Duodenal mucosa (tissue), 2 donors: ENCODE results near the gene S100PBP.

Experiments used
- H3K27ac ChIP-seq: one replicate; pipeline ENCODE4 v1.7.0; 2013; ENCODE audit warnings: low read depth, low read length
- H3K27me3 ChIP-seq, 2 donors: one replicate each; pipeline ENCODE4 v1.7.0; 2013; ENCODE audit warnings: low read length in 2 of 2, control low read depth in 1 of 2; ENCODE audit not compliant: insufficient read depth in 2 of 2, control insufficient read depth in 1 of 2
- H3K36me3 ChIP-seq, 2 donors: one replicate each; pipeline ENCODE4 v1.7.0; 2013; ENCODE audit warnings: low read length in 2 of 2, control low read depth in 1 of 2; ENCODE audit not compliant: insufficient read depth in 2 of 2, control insufficient read depth in 1 of 2
- H3K4me1 ChIP-seq, 2 donors: one replicate each; pipeline ENCODE4 v1.7.0; 2013; ENCODE audit warnings: low read length in 2 of 2, control low read depth in 1 of 2; ENCODE audit not compliant: insufficient read depth in 2 of 2, control insufficient read depth in 1 of 2
- H3K4me3 ChIP-seq, 2 donors: one replicate each; pipeline ENCODE4 v1.7.0; 2013; ENCODE audit warnings: low read length in 2 of 2, low read depth in 1 of 2
- H3K9ac ChIP-seq, 2 donors: one replicate each; pipeline ENCODE4 v1.7.0; 2013; ENCODE audit warnings: low read length in 2 of 2, low read depth in 1 of 2
- H3K9me3 ChIP-seq, 2 donors: one replicate each; pipeline ENCODE4 v1.7.0; 2013; ENCODE audit warnings: low read length in 2 of 2, control low read depth in 1 of 2; ENCODE audit not compliant: control insufficient read depth in 1 of 2

The S100PBP gene

DNA sequence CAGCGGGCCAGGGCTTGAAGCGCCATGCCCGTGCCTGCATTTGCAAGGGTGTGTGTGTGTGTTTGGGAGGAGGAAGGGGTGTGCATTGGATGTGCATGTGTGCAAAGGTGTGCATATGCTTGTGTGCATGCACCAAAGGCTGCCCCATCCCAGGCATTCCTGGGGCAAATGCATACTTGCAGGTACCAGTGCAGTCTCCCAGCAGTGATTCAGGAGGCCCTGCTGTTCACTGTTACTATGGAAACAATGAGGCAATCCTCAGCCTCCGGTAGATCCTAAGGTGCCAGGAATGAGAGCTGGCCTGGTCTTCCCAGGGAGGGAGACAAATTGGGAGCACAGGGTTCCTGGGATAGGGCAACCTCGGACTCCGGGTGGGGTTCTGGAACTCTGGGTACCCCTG lies 60.7 kb downstream of the S100PBP start:
- peaks cover 0 to 3% of the 10 kb centered on the region in 2 donors for H3K27me3 ChIP-seq
- no peak overlapping the region for H3K9ac ChIP-seq
- H3K4me3 ChIP-seq = no peak overlapping the region
- no peaks in the 10 kb centered on the region for H3K4me1 ChIP-seq
- H3K36me3 ChIP-seq = no peaks in the 10 kb centered on the region
- no peak overlapping the region for H3K27ac ChIP-seq
- no peaks in the 10 kb centered on the region for H3K9me3 ChIP-seq

DNA sequence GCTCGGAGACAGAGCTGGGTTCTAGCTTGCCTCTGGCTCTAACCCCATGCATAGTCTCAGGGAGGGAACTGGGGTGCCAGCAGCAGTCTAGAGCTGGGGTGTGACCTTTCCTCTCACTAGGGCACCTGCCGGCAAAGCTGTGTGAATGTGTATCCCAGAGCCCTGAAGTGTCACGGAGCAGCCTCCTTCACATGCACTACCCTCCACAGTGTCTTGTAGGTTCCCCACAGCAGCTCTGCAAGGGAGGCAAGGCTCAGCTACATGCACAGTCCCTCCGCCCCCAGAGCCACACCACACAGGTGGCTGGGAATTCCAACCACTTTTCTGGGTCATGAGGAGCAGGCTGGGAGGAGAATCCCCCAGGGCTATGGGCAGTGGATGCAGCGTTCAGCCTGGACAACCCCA lies 61.2 kb downstream of the S100PBP start:
- H3K27me3 ChIP-seq = peaks cover 4 to 7% of the 10 kb centered on the region in 2 donors
- H3K9me3 ChIP-seq = no peaks in the 10 kb centered on the region
- H3K4me3 ChIP-seq = no peak overlapping the region

GRCh38 chr1:32881291-32881690 lies 63.8 kb downstream of the S100PBP start:
- Histone ChIP-seq H3K36me3 (no peaks in the 10 kb centered on the region), H3K27ac (no peak overlapping the region), H3K27me3 (peaks cover 13 to 29% of the 10 kb centered on the region in 2 donors), H3K4me3 (no peak overlapping the region), H3K9ac (no peak overlapping the region), H3K9me3 (no peaks in the 10 kb centered on the region), H3K4me1 (peaks cover 0 to 3% of the 10 kb centered on the region in 2 donors)

More for the DNA sequence above, 61.2 kb downstream of the S100PBP start:
- Histone ChIP-seq H3K9ac (no peak overlapping the region), H3K36me3 (no peaks in the 10 kb centered on the region), H3K27ac (no peak overlapping the region), H3K4me1 (no peaks in the 10 kb centered on the region)

DNA sequence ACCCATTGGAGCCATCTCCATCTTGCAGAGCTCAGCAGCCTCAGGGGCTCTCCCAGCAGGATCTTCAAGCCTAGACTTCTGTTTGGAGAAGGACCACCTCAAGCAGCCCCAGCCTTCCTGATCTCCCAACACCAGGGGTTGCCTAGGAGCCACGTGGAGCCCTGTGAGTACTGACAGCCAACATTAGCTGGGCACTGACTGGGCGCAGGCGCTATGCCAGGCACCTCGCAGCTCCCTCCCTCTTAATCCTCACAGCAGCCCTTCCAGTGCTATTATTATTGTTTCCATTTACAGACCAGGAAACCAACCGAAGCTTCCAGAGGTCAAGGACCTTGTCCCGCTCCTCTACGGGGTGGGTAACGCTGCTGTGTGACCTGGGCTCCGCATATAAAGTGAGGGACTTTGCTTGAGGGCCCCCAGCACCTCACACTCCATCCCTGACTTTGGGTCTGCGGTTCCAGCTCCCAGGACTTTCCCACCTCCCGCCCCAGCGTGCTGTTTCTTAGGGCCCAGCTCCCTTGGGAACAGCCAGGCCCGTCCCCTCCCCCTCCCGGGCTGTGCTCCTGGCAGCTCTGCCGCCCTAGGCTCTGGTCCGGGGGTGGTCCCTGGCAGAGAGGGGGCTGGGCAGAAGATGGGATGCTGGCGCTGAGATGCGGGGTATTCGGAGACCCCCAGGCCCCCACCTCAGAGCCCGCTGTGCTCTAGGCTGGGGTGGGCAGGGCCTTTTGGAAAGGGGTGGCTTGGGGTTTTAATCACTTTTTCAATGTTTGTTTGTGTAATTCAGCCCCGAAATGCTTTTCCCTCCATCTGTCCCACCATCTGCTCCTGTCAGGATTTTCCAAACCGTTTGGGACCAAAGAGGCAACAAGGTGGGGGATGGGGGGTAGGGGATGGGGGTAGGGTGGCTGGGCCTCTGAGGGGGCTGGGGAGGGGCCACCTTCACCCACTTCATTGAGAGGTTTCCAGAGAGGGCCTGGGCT lies 64.7 kb downstream of the S100PBP start:
- no peak overlapping the region for H3K4me3 ChIP-seq
- H3K9ac ChIP-seq = no peak overlapping the region
- H3K27me3 ChIP-seq = peaks cover 19 to 31% of the 10 kb centered on the region in 2 donors
- H3K4me1 ChIP-seq = peaks cover 0 to 3% of the 10 kb centered on the region in 2 donors
- H3K36me3 ChIP-seq = no peaks in the 10 kb centered on the region
- no peaks in the 10 kb centered on the region for H3K9me3 ChIP-seq
- no peak overlapping the region for H3K27ac ChIP-seq

- H3K36me3 ChIP-seq = no peaks in the 10 kb centered on the region
- H3K4me1 ChIP-seq = peaks cover 0 to 3% of the 10 kb centered on the region in 2 donors
- no peak overlapping the region for H3K9ac ChIP-seq
- peaks cover 21 to 42% of the 10 kb centered on the region in 2 donors for H3K27me3 ChIP-seq
- no peak overlapping the region for H3K4me3 ChIP-seq
- no peak overlapping the region for H3K27ac ChIP-seq
- H3K9me3 ChIP-seq = no peaks in the 10 kb centered on the region
Observed at GRCh38 chr1:32883338-32884031, 66.0 kb downstream of the S100PBP start.

- no peak overlapping the region for H3K27ac ChIP-seq
- no peaks in the 10 kb centered on the region for H3K36me3 ChIP-seq
- no peak overlapping the region for H3K9ac ChIP-seq
- H3K4me1 ChIP-seq = peaks cover 0 to 3% of the 10 kb centered on the region in 2 donors
- no peaks in the 10 kb centered on the region for H3K9me3 ChIP-seq
- H3K27me3 ChIP-seq = peaks cover 21 to 45% of the 10 kb centered on the region in 2 donors
- H3K4me3 ChIP-seq = no peak overlapping the region
Observed at GRCh38 chr1:32884032-32884372, 66.5 kb downstream of the S100PBP start.

- H3K9me3 ChIP-seq = no peaks in the 10 kb centered on the region
- H3K27ac ChIP-seq = no peak overlapping the region
- peaks cover 0 to 3% of the 10 kb centered on the region in 2 donors for H3K4me1 ChIP-seq
- H3K27me3 ChIP-seq = peaks cover 21 to 45% of the 10 kb centered on the region in 2 donors
- H3K9ac ChIP-seq = no peak overlapping the region
- H3K36me3 ChIP-seq = no peaks in the 10 kb centered on the region
- no peak overlapping the region for H3K4me3 ChIP-seq
Observed at GRCh38 chr1:32884726-32885125, 67.3 kb downstream of the S100PBP start.

DNA sequence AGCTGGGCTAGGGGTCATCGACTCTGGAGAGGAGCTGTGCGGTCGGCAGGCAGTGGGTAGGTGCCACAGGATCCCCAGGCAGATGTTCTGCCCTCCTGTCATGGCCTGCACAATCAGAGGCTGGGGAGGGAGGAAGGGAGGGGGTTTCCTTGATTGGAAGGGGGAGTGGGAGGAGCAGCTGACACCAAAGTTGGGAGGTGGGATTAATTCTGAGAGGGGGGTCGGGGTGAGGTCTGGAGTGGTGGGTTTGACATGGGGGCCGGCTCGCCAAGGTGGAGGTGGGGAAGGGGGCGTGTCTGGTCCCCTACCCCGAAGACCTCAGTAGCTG lies 68.2 kb downstream of the S100PBP start:
- Histone ChIP-seq H3K27me3 (peaks cover 21 to 45% of the 10 kb centered on the region in 2 donors), H3K36me3 (no peaks in the 10 kb centered on the region), H3K27ac (no peak overlapping the region), H3K4me3 (no peak overlapping the region), H3K9ac (no peak overlapping the region), H3K9me3 (no peaks in the 10 kb centered on the region), H3K4me1 (peaks cover 0 to 3% of the 10 kb centered on the region in 2 donors)

GRCh38 chr1:32886004-32886827 lies 68.8 kb downstream of the S100PBP start, which contains the start of gene HPCA:
TSS of gene HPCA (plus strand) at chr1:32886491. CDS start at chr1:32888899, 2,408 bp downstream.
- H3K36me3 ChIP-seq = no peaks in the 10 kb centered on the region
- H3K9me3 ChIP-seq = no peaks in the 10 kb centered on the region
- H3K27ac ChIP-seq = no peak within 1 kb of the TSS
- no peak within 1 kb of the TSS for H3K4me3 ChIP-seq
- H3K4me1 ChIP-seq = peaks cover 0 to 3% of the 10 kb centered on the region in 2 donors
- peaks cover 22 to 45% of the 10 kb centered on the region in 2 donors for H3K27me3 ChIP-seq
- no peak within 1 kb of the TSS for H3K9ac ChIP-seq
